HL-60/S4 (cell line): ENCODE data around the gene KIF26B.

Experiments used
- in situ Hi-C: fragments of 300-500 bp; cut with MboI; formaldehyde crosslinking; loops from 2 replicates; pipeline ENCODE4 v1.14.3; 2022; ENCODE audit warnings: low sequenced_read_pairs

The KIF26B gene

GRCh38 chr1:245578771-245579170, 424.0 kb downstream of the KIF26B start:
- in situ Hi-C loops: no loop called here

- in situ Hi-C loops: no loop called here
Observed at GRCh38 chr1:245579881-245580280, 425.1 kb downstream of the KIF26B start.

DNA sequence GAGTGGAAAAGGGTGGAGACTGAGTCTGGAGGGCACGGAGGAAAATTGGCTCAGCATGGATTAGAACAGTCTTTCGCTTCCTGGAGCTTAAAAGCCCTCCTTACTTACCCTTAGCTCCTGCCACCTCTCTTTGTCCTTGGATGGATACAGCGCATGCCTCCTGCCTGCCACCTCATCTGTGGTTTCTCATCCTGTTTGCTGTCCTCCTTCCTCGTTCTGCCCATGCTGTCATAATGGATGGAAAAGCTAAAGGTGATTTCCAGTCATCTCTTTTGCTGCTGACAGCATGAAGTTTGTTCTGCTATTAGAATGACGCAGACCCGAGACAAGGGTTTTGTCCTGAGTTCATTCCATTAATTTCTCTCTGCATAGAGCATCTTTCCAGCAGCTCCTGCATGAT, 425.9 kb downstream of the KIF26B start:
- in situ Hi-C loops: no loop called here

- in situ Hi-C loops: no loop called here
Observed at GRCh38 chr1:245582026-245582425, 427.2 kb downstream of the KIF26B start.

DNA sequence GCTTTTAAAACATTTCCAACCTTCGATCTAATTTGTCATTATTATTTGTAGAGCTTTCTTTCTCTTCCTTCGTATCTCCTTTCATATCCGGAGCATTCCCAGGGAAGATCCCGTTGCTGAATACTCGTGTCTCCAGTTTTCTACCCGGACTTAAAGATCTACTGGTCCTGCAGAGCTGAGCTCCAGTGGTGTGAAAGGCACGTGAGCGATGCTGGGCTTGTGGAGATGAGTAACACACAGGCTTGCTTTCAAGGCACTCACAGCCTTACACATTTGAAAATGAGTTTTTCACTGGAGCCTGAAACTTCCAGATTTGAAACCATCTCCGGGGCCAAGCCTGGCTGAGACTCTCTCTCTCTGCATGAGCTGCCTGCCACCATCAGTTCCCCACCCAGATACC, 428.3 kb downstream of the KIF26B start:
- in situ Hi-C loops: no loop called here

DNA sequence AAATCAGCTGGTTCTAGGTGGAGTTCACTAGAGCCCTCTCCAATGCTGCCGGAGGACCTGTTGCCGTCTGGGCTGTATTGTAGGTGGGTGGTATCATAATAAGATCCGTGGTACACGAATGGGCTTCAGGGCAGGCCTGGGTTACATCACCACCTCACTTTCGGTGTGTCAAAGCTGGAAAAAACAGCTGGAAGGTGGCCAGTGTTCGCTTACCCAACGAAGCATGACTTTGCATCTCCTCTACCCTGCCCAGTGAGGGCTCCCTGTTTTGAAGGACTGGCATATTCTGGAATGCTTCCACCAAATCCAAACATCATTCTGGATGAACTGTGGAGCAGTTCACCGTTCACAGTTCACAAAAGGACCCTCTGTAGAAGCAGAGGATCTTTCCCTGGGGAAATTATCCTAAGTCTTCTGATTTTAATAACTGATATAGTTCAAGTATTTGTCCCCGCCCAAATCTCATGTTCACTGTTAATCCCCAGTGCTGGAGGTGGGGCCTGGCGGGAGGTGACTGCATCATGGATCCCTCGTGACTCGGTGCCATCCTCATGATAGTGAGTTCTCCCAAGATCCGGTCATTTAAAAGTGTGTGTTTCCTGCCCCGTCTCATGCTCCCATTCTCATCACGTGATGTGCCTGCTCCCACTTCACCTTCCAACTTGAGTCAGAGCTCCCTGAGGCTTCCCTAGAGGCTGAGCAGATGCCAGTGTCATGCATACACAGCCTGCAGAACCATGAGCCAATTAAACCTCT, 429.0 kb downstream of the KIF26B start:
- in situ Hi-C loops: no loop called here

DNA sequence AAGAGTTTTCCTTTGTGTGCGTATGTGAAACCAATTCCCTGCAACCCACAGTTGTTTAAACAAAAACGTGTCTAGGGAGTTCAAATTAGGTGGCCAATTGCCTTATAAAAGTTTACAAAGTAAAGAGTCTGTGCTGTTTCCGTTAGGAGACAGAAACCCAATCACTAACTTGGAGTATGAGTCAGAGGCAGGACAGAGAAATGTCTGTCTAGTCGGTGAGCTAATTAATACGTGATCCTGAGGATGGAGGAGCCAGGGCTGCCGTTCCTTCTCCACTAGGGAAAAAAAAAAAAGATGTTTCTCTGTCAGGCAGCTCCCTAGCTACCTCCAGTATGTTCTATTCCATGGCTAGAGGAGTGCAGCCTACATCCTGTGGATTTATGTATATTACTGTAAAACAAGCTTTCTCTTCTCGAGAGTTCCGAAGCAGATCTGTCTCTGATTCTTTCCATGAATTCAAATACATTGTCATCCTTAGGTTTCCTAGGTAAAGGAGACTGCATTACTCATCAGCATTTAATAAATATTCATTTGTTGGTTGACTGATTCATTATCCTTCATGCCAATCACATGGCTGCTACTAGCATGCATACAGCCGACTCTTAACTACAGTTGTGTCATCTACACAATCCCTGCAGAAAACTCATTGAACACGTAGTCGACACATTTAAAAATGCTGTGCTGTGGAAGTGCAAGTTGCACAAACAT, 430.6 kb downstream of the KIF26B start:
- in situ Hi-C loops: no loop called here

- in situ Hi-C loops: no loop called here
Observed at GRCh38 chr1:245587435-245588115, 432.8 kb downstream of the KIF26B start.

GRCh38 chr1:245588116-245588639, 433.4 kb downstream of the KIF26B start:
- in situ Hi-C loops: no loop called here

- in situ Hi-C loops: no loop called here
Observed at GRCh38 chr1:245589316-245589715, 434.5 kb downstream of the KIF26B start.

GRCh38 chr1:245589906-245590305, 435.1 kb downstream of the KIF26B start:
- in situ Hi-C loops: no loop called here

- in situ Hi-C loops: no loop called here
Observed at GRCh38 chr1:245590726-245591125, 435.9 kb downstream of the KIF26B start.

DNA sequence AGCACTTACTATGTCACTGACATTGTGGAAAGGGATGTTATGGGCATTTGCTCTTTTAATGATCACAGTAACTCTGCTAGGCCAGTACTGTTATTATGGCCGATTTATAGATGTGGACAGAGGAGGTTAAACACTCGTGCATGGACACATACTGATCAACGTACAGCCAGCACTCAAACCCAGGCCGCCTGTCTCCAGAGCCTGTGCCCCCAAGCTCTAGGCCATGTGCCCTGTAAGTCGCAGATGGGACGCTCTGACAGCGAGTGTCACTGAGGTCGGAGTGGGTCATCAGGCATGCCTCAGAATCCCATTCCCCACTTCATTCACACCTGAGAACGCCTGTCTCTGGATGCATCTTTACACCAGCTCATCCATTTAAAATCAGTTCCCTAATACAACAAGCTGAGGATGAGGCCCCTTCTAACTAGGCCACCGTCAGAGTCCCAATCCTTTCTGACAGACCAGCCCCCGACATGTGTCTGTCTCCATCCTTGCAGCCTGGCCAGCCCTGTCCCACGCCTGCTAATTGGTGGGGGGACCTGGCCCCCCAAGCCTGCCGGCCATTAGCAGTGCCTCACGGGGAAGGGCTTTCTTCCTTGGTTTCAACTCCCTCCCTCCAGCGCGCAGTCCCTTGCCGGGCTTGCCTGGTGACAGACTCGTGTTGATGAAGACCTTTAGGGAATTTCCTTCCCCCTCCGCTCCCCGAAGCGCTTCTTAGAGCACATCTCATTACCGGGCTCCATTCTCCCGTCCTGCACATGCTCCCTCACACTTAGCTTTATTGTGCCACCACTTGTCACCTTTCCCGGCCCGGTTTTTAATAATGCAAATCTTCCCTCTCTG, 436.8 kb downstream of the KIF26B start:
- in situ Hi-C loops: no loop called here

DNA sequence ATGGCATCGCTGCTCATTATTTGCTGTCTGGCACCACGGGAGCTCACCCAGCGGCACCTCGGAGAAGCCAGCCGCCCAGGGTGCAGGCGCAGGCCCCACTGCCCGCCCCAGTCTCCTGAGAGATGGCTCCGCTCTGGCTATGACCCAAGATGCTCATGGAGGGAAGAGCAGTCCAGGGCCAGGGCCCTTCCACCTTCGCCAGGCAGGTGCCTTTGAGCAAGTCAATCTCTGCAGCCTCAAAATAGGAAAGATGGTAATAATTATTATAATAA, 437.3 kb downstream of the KIF26B start:
- in situ Hi-C loops: no loop called here

DNA sequence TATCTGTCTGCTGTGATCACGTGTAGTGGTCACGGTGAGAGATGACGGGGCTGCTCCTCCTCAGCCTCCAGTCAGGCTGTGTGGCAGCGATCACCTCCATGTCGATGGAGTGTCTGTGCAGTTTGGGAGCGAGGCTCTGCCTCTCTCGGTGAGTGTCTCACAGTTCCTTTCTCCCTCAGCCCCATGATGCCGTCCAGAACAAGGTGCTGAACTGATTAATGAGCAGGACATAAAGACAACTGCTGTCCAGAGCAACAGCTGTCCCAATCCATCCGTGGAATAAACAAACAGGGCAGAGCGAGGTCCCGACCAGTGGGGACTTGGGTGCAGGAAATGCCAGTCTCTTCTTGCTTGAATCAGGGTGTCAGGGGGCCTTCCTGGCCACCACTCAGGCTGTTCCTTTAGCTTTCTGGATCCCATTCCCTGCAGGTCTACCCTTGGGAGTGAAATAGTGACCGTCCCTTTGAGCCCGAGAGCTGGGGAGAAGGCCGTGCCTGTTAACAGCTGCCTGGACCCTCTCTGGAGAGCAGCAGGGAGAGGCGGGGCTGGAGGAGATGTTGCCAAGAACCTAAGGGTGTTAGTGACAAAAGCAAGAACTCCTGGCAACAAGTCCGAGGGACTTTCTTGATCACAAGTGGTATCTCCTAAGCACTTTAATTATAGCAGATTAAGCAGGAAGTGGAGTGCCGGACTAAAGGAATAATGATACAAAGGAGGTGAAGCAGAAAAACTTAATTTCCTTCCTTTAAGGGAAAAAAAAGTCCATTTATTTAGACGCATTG, 443.9 kb downstream of the KIF26B start:
- in situ Hi-C loops: no loop called here

DNA sequence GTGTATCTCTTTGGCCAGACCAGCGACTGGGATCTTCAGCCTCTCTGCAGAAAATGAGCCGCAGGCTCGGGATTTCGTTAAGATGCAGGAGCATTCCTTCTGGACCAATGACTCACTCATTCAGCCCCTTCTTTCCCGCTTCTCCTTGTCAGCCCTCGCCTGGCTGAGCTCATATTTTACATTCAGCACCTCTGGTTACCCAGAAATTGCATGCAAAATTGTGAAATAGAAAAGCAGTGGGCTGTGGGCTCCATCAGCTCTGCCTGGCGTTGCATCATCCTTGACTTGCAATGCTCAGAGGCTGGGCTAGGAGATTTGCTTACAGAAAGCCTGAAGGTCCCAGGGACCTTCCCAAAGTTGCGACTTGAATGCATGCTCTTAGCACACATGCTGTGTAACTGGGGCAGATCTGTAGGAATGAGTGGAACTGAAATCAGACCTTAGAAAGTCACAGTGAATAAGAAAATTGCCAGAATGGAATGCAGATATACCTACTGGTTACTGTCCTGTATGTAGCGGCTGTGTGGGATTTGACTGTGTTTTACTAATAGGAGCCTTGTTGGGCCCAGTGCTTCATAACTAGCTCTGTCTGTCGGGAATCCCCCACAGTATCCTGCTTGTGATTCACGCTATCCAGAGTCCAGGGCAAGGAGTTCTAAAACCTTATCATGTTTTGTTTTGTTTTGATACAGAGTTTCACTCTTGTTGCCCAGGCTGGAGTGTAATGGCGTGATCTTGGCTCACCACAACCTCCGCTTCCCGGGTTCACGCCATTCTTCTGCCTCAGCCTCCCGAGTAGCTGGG, 444.8 kb downstream of the KIF26B start:
- in situ Hi-C loops: no loop called here

- in situ Hi-C loops: no loop called here
Observed at GRCh38 chr1:245600658-245601057, 445.9 kb downstream of the KIF26B start.

DNA sequence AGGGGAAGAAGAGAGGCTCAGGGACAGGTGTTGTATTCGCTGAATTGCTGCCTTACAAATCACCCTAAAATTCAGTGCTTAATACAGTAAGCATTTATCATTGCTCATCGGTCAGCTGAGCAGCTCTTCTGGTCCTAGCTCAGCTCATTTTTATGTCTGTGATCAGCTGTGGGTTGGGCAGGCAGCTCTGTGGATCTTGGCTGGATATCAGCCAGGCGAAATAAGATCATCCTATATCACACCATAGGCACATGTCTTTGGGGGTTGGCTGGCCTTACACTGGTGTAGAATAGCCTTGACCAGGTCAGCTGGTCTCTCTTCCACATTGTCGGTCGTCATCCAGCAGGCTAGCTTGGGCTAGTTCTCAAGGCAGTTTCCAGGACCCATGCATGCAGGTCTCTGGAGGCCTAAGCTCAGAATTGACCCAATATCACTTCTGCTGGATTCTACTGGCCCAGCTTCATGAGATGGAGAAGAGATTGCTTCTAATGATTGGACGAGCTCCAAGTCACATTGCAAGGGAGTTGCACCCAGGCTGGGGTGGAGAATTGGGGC, 448.6 kb downstream of the KIF26B start:
- in situ Hi-C loops: no loop called here

DNA sequence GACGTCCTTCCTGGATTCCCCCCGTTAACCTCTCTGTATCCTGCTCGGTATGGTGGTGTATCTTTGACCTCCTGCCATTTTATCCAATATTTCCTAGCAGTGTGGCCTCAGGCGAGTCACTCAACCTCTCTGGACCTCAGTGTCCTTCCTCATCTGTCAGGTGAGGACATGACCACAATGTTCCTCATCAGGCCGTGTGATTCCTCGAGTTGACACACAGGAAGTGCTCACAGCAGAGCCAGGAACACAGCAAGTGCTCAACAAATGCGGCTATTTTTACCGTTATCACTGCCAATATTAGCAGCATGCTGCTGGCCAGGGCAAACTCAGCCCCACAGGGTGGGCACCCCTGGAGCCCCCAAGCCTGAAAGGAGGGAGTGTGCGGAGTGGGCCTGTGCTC, 450.2 kb downstream of the KIF26B start:
- in situ Hi-C loops: no loop called here
